Right renal cortex interstitium (tissue), 3 donors: ENCODE results near the gene GARIN5A. TPM values are rescaled to one million over a fixed set of nuclear protein-coding genes. Genes with fewer than 3 reads are reported as not detected.

Source experiments
- DNase-seq, 3 donors: peaks; one replicate each; pipeline ENCODE4 v3.0.0-alpha.2; 2013; ENCODE audit warnings: low read depth in 3 of 3, low spot score in 2 of 3
- polyA plus RNA-seq, 3 donors: library from polyadenylated mRNA; unstranded; fragments of 120-200 nt; gene quantifications; one replicate each; pipeline ENCODE4 v1.2.1, GENCODE V29; 2013; ENCODE audit not compliant: insufficient read length in 3 of 3

The GARIN5A gene
- polyA plus RNA-seq, 3 donors: 5.9 to 7.8 (median 6.8) TPM

GRCh38 chr19:50437862-50438449 is 38.7 kb downstream of the GARIN5A start:
- DNase-seq: no peak

DNA sequence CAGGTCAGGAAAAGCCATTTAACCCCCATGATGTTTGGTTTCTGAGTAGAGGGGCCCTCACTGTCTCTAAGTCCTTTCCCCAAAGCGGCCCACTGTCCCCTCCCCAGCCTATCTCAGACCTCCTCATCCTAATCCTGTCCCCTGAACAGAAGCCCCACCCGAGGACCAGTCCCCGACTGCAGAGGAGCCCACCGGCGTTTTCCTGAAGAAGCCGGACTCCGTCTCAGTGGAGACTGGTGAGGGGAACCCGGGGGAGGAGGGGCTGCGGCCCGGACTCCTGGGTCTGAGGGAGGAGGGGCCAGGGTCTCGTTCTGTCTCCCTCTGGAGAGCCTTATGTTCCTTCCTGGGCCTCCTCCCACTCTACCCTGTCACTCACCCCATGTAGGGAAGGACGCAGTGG is 41.0 kb downstream of the GARIN5A start:
- no peak for DNase-seq

GRCh38 chr19:50435221-50435620 is 41.4 kb downstream of the GARIN5A start:
- no peak for DNase-seq

DNA sequence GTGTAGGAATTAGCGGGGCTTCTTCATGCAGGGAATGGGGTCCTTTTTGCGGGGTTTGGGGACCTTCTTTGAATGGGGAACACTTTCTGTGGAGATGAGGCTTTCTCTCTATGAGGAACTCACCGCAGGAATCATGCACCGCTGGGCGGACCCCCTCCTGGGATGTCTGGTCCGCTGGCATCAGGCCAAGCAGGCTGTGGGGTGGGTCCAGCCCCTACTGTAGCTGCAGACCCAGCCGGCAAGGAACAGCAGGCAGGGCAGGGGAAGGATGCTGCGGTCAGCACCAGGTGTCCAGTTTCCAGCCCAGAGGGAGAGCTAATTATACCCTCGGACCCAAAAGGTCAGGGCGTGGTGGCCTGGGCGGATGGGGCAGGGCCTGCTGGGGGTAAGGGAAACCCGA is 42.1 kb downstream of the GARIN5A start:
- no peak for DNase-seq

- DNase-seq: no peak
These were observed 43.2 kb downstream of the GARIN5A start for GRCh38 chr19:50433201-50434180.

DNA sequence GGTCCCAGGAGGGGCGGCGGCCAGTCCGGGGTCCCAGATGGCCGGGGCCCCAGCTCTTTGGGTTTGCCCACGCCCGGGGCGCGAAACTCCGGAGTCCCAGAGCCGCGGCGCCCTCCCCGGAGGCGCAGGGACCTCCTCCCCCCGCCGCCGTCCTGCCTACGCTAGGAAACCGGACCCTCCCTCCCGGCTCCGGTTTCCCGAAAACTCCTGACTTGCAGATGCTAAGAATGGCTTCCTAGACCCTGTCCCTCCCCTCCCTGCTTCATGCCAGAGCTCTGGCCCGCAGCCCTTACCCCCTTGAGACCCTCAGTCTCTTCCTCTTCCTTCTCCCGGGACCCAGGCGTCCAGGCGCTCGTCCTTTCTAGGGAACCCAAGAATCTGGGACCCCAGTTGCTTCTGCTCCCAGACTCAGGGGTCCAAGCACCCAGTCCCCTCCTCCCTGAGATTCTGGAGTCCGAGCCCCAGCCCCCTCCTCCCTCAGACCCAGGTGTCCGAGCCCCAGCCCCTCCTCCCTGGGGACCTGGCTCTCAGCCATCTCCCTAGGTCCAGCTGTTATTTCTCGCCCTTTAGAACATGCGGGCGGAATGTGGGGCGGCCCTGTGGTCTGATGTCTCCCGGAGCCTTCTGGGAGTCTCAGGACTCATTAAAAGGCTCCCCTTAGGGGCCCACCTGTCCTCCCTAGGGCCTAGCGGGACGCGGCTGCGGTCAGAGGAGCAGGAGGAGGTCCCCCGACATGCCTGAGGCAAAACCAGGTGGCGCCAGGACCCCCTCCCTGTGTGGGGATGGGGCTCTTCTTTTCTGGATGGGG is 44.2 kb downstream of the GARIN5A start, which contains the start of gene MYBPC2:
Gene MYBPC2 (plus strand): TSS at position 672 of the 808 bp plus-strand sequence. CDS start 62 bp downstream, at position 734.
- DNase-seq: peak in 1 of 3 donors; percentile 47

GRCh38 chr19:50431343-50432220 is 45.1 kb downstream of the GARIN5A start:
- DNase-seq: peak; percentile 78 to 91 (median 82)

DNA sequence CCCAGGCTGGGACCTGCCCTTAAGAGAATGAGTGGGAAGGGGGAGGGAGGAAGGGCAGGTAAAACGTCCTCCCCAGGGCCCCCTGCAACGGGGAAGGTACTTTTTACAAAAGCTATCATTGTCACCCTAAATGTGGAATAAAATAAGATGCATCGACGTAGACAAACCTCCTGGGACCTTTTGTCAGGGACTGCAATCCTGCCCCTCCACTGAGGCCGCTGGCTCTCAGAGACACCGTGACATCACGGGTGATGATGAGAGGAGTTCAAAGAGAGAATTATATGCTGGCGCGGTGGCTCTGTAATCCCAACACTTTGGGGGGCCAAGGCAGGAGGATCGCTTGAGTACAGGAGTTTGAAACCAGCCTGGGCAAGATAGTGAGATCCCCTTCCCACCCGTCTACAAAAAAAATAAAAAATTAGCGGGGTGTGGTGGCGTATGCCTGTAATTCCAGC is 45.7 kb downstream of the GARIN5A start:
- DNase-seq: no peak

DNA sequence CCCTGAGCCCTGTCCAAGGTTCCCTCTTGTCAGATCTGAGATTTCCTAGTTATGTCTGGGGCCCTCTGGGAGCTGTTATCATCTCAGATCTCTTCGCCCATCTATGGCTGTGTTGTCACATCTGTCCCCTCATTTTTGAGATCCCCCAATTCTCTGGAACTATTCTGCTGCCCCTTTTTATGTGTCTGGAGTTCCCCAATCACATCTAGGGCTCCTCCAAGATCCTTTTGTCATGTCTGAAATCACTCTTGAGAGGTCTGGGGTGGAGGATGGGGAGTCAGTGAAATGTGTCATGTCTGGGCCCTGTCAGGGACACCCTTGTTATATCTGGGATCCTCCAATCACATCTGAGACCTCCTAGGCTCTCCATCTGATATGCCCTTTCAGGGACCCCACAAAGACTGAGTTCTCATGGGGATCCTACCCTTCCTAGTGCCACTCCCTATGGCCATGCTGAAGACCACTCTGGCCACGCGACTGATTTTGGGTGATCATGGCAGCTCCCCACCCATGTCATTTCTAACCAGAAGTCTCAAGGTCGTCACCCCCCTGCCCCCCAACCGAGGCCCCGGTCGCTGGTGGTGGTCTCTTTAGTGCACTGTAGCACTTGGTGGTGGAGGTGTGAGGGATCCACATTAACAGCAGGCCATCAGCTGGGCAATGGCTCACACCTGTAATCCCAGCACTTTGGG is 47.7 kb downstream of the GARIN5A start:
- no peak for DNase-seq

- DNase-seq: peak in 2 of 3 donors; percentile 76
These were observed 48.6 kb downstream of the GARIN5A start for GRCh38 chr19:50427997-50428425.

- no peak for DNase-seq
These were observed 49.2 kb downstream of the GARIN5A start for GRCh38 chr19:50427318-50427925.

DNA sequence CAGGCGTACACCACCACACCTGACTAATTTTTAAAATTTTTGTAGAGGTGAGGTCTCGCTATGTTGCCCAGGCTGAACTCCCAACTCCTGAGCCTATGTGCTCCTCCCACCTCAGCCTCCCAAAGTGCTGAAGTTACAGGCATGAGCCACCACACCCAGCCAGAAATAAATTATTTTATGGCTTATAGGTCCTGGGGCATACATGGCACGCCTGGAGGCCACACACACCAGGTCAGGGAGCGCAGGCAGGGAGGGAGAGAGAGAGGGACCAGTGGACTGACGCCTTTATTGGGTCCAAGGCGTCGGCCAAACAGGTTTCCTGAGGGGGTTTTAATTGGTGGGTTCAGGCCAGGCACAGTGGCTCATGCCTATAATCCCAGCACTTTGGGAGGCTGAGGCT is 51.1 kb downstream of the GARIN5A start:
- no peak for DNase-seq

DNA sequence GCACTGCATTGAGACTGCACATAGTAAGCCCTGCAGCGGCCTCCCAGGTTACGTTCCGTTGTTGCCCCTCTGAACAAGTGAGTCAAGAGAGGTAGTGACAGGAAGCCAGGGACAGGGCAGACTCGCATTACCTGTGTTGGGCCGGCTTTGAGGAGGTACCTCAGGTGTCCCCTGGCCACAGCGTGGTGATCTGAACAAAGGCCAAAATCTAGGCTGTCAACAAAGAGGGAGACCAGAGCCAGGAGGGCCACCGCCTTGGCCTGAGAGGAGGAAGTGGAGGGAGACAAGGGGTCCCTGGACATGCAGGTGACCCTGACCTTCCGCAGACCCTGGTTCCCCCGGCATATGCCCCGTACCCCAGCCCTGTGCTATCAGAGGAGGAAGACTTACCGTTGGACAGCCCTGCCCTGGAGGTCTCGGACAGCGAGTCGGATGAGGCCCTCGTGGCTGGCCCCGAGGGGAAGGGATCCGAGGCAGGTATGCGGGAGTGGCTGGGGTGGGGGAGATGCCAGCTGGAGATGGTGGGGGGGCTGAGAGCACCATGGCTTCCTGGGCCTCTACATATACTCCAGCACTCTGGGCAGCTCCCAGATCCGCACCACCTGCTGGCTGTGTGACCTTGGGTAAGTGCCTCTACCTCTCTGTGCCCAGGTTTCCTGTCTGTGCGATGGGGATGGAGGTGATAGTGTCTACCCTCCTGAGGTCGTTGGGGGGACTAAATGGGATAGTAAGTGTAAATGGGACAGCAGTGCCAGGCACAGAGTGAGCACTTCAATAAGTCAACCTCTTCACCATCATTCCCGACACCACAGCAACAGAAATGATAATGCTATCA is 53.2 kb downstream of the GARIN5A start:
- DNase-seq: no peak

GRCh38 chr19:50422397-50423278 is 54.0 kb downstream of the GARIN5A start:
- no peak for DNase-seq

GRCh38 chr19:50420808-50421207 is 55.8 kb downstream of the GARIN5A start:
- no peak for DNase-seq

GRCh38 chr19:50420127-50420526 is 56.5 kb downstream of the GARIN5A start:
- no peak for DNase-seq

DNA sequence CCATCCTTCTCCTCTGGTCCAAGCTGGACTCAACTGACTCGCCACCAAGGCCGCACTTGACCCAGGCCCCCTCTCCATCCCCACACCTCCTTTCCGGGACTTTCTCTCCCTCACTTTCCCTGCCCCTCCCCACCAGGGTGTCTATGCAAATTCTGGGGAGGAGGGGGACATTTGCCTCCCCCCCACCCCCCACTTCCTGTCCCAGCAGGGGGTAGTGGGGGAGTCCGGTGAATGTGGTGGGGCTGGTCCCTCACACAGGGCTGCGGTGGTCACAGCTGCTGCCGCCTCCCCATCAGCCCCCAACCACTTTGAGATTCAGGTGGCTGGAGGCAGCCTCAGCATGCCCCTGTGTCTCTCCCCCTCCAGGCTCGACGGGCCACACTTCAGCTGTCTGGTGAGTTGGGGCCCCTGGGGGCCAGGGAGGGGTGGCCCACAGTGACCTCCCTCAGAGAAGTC is 57.0 kb downstream of the GARIN5A start:
- no peak for DNase-seq
